Measurements from ENCODE around the gene TMEM18.

Gene TMEM18

DNA sequence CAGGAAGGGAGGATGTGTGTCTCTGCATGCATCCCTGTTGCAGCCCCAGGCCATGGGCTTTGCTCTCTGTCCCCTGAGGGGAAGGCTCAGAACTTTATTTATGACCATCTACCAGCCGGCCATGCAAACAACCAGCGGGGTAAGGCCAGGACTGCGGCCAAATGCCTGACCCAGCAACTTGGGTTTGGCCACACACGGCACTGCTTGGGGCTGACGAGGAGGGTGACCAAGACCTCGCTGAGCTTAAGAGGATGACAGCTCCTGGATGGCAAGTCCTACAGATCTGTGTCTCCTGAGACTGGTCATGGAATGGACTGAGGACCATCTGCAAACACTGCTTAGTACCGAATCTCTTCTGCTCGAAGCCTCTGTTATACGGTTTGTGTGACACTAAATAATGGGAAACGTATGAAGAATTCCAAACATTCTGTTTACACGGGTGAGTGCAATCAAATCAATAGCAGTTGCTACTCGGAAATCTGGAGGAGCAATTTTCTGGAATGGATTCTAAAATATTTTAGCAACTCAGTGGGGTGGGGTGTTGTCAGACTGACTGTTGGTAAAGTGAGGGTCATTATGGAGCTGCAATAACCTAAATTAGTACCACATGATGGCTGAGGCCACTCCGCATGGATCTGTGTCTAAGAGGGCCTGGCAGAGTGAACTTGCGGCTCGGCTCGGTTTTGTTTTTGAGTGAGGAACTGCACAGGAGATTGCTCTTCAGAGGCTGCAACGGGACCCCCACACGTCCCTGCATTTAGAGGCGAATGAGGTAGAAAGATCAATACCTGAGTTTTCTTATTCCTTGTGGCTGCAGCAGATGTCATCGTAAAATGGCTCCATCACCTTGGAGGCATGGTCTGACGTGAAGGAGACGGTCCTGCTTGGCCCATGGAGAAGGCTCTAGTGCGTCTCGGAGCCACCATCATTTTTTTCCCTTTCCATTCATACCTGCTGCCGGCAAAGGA lies 26.6 kb downstream of the TMEM18 start:
- no peak for DNase-seq

- no peak for DNase-seq
Measured at GRCh38 chr2:649426-650342, 27.5 kb downstream of the TMEM18 start.

GRCh38 chr2:648476-649424 lies 28.5 kb downstream of the TMEM18 start:
- DNase-seq, result no peak

DNA sequence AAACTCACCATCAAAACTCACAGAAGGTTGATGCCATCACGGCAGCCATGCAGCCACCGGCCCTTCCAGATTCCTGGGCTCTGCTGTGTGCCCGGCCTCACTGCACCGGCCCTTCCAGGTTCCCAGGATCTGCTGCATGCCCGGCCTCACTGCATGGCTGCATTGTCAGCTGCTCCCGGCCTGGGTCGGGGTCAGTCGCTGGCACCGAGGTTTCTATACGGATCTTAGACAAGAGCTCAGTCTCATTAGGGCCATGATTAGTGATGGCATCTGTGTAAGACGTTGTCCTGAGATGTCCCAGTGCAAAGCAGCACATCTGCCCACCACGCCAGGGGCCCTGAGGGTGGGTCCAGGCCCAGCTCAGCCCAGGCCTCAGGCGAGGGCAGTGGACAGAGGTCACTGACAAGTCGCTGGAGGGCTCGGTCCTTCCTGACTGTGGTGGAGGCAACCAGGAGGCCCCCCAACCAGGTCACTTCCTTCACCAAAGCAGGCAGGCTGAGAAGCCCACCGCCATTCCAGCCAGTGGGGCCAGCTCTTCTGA lies 29.4 kb downstream of the TMEM18 start:
- DNase-seq, result no peak

GRCh38 chr2:647003-647560 lies 30.1 kb downstream of the TMEM18 start:
- no peak for DNase-seq

- DNase-seq, result no peak
Measured at GRCh38 chr2:644871-645270, 32.3 kb downstream of the TMEM18 start.

- DNase-seq, result no peak
Measured at GRCh38 chr2:643761-644160, 33.4 kb downstream of the TMEM18 start.

- DNase-seq, result no peak
Measured at GRCh38 chr2:643334-643733, 33.9 kb downstream of the TMEM18 start.

GRCh38 chr2:641872-642815 lies 35.1 kb downstream of the TMEM18 start:
- no peak for DNase-seq

DNA sequence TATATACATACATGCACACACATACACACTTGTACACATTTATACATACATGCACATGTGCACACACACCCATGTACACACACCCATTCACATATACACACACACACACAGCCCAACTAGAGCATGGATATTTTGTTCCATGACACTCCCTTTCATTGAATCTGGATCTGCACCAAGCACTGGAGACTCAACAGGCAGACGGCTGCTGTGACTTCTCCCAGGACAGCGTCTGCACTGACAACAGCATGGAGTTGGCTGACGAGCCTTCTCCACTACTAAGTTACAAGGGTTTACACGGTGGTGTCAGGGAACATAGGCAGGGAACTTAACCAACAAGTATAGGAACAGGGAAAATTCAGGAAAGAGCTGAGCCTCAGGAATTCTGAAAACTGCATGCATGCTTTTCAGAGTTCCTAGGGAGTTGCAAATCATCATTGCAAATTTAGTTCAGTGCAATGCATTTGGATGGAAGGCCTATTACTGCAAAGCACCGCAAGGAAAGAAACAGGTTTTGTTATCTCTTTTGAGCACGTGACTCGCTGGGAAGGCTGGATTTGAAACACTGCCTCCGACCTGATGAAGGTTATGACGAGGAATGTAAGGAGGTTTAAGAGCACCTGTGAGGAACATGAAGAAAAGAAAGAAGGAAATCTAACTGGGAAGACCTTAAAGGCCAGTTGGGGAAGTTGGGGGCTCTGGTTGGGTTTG lies 35.9 kb downstream of the TMEM18 start:
- no peak for DNase-seq

DNA sequence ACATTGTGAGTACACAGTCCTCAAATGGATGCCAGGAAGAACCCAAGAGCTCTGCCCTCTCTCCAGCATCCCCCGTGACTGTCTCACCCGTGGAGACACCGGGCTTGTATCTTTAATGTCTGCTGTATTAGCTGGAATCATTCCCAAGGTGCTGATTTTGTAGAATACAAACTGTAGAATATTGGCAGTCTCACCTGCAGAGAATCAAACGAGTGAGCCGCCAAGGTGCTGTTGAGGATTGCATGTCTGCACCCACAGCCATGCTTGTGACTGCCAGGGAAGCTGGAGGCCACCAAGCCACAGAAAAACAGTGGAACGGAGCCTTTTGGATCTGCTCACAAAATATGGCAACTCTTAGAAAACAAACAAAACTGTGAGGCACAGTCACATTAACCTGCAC lies 37.5 kb downstream of the TMEM18 start:
- DNase-seq, result no peak

GRCh38 chr2:637804-638203 lies 39.4 kb downstream of the TMEM18 start:
- DNase-seq, result no peak

GRCh38 chr2:637406-637776 lies 39.8 kb downstream of the TMEM18 start:
- DNase-seq, result no peak

- peak; percentile 69 for DNase-seq
Measured at GRCh38 chr2:636641-637405, 40.4 kb downstream of the TMEM18 start.

- no peak for DNase-seq
Measured at GRCh38 chr2:635687-636621, 41.3 kb downstream of the TMEM18 start.

- no peak for DNase-seq
Measured at GRCh38 chr2:634636-635388, 42.4 kb downstream of the TMEM18 start.

GRCh38 chr2:634041-634440 lies 43.2 kb downstream of the TMEM18 start:
- DNase-seq, result no peak
